Stimulated activated CD8-positive, alpha-beta memory T cell treated with anti-CD3 and anti-CD28 coated beads, Interleukin-15, amount 100 ng/mL, for 24 hours (primary cell): Measurements from ENCODE around the gene GET4.

Experiments
- DNase-seq: peaks from one replicate; pipeline ENCODE4 v3.0.0-alpha.2; 2020; ENCODE audit warnings: low read depth

Gene GET4, protein sequence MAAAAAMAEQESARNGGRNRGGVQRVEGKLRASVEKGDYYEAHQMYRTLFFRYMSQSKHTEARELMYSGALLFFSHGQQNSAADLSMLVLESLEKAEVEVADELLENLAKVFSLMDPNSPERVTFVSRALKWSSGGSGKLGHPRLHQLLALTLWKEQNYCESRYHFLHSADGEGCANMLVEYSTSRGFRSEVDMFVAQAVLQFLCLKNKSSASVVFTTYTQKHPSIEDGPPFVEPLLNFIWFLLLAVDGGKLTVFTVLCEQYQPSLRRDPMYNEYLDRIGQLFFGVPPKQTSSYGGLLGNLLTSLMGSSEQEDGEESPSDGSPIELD

DNA sequence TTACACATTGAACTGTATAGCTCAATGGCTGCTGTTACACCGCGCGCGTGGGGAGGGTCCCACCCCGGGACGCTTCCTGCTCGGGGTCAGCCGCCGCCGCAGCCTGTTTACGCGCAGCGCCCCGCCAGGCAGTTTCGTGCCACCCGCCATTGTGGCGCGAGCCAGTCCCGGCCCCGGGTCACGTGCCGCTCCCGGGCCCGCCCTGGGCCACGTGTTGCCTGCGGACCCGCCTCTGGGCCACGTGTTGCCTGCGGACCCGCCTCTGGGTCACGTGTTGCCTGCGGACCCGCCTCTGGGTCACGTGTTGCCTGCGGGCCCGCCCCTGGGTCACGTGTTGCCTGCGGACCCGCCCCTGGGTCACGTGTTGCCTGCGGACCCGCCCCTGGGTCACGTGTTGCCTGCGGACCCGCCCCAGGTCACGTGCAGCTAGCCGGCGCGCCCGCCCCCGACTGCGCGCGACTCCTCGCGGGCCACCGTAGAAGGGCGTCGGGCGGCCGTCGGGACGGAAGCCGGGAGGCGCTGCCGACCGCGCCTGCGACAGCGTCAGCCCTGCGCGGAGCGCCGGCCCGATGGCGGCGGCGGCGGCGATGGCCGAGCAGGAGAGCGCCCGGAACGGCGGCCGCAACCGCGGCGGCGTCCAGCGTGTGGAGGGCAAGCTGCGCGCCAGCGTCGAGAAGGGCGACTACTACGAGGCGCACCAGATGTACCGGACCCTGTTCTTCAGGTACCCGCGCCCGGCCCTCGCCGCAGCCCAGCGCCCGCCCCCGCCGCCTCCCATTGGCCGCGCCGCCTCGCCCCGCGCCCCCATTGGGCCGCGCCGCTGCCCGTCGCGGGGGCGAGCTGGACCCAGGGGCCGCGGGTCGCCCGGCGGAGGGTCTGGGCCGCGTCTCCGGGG is at the start of gene GET4:
TSS of gene GET4 (plus strand) at position 478 of the 895 bp plus-strand sequence. CDS start at position 570, 92 bp downstream.
- peak; percentile 93 for DNase-seq

DNA sequence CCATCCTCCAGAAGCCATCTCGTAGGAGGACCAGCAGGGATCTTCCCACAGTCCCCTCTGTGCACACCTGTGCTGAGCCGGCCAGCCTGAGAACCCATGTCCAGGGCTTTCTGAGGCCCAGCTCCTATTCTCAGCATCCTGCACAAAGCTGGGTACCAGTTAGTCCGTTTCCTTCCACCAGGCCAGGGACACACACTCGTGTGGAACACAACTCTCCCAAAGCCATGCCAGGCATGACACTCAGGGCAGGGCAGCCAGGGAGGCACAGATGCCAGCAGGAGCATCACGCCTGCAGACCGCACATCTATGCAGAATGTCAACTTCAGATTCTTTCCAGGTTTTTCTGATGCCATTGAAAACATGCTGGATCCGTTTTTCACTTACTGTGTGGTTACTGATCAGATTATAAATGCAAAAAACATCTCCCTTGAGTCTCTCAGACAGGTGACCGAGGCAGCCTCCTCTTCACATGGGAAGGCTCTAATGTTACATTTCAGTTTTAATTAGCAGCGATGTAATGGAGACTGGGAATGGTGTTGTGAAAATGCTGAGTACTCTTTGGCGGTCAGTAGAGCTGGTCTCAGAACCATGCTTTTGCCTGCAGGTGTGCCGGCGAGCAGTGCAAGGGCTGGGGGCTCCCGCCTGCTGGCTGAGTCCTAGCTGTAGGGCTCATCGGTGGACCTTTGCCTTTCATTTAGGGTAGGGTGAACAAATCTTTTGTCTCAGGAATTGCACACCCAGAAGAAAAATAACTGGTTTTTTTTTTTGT is 47.4 kb upstream of the GET4 start:
- no peak for DNase-seq

DNA sequence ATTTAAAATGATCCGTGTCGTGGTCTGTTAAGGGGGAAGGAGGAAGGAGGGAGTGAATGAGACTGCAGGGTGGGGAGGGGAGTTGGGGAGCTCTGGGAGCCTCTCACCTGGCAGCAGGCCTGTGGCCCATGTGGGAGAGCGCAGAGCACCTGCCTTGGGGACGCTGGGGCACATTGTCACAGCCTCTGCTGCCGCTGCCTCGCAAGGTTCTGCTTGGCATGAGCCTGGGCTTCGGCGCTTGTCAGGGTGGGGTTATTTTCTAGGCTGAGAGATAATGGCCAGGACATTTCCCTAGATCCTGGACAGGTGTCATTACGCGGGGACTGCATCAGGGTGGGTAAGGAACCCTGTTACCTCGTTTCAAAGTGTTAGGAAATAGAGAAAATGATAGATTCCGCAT is 46.3 kb upstream of the GET4 start:
- DNase-seq = no peak

DNA sequence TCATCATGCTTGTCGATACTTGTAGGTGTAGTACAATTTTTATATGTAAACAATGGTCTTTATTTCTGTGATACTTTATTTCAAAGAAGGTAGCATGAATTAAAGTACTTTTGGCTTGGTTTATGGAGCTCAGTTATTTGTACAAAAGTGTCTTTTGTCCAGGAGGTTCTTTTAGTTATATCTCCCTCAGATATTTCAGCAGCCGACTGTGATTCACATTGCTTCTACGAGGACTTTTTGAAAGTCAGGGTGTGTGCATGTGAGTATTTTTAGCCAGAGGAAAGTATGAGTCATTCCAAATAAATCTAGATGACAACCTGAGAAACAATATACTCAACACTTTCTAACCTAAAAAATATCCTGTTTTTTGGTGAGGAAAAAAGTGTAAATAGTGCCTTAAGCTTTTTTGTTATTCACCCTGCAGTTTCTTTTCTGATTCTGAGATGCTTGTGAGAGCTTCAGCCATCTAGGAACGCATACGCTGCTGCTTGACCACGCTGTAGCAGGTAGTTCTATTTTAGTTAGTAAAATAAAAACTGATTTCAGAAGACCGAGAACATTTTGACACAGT is 44.7 kb upstream of the GET4 start:
- no peak for DNase-seq

DNA sequence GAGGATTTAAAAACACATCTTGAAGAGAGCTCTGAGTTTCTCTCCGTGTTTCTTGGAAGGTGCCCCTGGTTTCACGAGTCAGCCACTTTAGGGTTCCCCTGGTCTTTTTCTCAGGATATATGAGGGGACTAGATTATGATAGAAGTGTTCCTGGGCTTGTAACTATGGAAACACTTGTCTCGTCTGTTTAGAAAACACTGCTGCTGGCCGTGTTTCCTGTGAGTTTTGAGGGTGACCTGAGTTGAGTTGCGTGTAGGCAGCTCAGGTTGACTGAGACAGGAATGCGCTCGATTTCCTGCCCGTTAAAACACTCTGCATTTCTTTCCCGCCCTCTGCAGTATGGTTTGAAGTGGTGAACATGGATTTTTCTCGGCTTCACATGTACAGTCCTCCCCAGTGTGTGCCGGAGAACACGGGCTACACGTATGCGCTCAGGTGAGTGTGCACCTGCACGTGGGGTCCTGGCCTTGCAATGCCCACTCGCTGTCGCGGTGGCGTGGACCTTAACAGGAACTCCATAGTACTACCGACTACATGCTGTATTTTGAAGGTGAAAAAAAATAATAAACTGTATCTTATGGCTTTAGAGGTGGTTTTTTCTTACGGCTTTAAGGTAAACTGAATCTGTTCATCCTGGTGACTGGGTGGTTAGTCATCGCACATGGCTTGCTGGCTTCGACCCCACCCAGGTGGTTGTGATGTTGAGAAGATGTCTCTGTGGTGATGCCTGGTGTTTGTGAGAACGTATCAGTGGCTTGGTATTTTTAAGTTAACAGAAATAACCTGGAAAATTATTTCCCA is 44.0 kb upstream of the GET4 start, which contains the start of gene SUN1:
TSS of gene SUN1 (plus strand) at position 310 of the 801 bp plus-strand sequence. CDS start at position 359, 49 bp downstream.
- no peak for DNase-seq

DNA sequence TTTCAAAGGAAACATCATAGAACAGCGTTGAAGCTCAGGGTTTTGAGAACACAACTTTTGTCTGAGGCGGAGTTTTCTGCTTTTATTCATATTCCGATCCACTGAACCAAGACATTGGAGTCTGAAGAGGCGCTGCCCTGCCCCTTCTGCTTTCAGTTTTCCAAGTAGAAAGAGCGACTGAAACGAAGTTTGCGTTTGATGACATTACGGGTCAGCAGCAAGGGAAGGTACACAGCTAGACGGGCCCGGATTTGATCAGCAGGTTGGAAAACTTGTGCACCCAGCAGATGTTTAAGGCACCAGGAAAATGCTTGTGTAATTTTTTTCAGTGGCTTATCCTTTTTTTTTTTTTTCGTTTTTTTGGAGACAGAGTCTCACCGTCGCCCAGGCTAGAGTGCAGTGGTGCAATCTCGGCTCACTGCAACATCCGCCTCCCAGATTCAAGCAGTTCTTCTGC is 43.4 kb upstream of the GET4 start:
- DNase-seq = no peak

DNA sequence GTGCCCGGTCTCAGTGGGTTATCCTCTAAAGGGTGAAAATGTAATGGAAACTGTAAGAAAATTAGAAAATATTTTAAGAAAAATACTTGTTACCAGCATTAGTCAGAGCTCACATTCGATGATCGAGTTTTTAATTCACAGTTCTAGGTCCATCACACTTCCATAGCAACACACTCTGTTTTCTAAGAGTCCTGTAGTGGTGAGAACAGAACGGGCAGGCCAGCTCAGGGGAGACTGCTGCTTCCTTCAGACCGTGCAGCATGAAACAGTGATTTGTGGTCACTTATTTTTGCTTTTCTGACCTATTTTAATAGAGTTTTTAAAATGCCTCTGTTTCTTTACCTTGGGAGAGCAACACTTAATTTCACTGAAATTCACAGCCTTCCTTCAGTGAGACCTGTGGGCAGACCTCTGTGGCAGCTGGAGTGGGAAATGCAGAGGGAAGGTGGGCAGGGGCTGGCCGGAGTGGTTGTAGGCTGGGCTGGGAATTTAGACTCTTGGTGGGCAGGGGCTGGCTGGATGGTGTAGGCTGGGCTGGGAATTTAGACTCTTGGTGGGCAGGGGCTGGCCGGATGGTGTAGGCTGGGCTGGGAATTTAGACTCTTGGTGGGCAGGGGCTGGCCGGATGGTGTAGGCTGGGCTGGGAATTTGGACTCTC is 42.6 kb upstream of the GET4 start:
- DNase-seq = no peak

DNA sequence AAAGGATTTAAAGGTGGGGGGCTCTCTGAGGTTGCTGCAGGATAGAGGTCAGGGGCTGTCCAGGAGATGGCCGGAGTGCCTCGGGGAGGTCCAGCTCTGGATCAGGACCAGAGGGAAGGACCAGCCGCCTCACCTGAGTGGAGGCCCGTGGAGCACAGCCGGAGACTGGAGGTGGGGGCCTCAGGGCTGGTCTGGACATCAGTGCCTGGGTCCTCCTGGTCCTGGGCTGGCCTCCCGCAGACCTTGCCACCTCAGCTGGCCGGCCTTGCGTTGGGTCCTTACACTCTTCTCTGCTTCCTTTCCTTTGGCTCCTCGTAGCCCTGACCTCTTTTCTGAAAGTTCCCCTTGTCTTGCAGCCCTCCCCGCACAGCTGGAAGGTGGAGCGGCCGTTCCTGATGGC is 42.1 kb upstream of the GET4 start:
- no peak for DNase-seq

DNA sequence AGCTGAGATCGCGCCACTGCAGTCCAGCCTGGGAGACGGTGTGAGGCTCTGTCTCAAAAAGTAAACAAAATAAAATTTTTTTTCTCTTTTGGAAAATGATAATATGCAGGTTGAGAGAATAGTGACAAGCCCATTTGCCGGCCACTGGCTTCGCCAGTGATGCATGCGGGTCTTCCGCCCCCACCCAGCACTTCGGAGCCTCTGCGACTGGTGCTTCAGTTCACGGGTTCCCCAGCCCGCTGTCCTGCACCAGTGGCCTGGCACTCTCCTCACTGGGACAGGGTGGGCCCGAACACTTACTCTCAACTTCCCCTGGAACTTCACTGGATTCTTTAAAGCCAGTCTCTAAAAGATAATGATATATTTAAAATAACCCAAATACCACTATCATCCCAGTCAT is 41.3 kb upstream of the GET4 start:
- DNase-seq = no peak

DNA sequence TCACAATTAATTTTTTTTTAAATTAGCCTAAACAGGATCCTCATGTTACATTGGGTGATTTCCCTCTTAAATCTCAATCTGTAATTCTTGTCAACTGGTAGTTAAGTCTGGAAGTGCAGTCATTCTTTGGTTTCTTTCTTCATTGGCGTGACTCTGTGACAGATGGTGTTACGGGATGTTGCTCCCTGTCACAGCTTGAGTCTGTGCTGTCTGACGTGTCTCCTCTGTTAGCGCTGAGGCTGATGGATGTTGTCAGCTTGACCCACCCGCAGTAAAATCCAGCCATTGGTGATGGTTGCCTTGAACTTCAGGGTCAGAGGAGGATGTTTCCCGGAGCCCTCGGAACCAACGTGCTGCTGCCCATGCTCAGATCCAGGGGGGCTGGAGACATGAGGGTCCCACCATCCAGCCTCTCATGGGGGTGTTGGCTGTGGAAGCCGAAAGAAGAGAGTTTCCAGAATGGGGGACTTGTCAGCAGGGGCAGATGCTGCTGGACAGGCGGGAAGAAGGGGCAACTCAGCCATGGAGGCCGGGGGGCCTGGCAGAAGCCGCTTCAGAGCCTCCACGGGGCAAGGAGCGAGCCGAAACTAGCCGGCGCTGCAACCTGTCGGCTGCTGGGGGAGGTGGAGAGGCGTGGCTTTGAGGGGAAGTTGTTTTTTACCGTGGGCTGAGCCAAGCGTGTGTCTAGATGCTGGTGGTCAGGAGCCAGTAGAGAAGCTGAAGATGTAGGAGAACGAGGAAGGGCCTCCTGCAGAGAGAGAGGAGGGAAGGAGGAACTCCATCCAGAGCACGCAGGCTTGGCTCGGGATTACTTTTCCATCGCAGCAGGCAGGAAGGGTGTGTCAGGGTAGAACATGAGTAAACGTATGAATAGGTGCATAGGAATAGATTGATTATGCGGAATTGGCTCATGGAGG is 40.6 kb upstream of the GET4 start:
- DNase-seq = no peak

DNA sequence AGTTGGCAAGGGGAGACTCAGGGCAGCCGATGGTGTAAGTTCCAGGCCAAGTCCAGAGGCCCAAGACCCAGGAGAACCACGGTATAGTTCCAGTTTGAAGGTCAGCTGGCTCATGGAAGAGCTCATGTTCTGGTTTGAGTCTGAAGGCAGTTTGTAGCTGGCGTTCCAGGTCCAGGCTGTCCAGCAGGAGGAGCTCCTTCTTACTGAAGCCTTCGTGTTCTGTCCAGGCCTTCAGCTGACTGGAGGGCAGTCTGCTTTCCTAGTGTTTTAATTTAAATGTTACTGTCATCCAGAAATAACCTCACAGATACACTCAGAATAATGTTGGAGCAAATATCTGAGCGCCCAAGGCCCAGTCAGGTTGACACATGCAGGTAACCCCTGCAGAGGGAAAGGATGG is 39.9 kb upstream of the GET4 start:
- DNase-seq = no peak

DNA sequence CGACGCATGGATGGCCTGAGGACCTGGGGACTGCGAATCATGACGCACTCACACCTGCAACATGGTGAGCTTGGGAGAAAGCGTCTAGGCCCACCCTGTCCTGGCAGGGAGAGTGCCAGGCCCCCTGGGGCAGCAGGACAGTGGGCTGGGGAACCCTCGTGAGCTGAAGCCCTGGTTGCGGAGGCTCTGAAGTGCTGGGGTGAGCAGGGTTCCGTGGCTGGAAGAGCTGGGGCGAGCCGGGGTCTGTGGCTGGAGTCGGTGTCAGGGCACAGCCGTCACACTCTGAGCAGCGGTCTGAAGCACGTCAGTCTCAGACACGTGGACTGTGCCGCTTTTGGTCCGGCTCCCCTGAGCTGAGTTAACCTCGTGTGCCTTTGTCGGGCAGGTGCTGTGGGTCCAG is 39.4 kb upstream of the GET4 start:
- DNase-seq = no peak

DNA sequence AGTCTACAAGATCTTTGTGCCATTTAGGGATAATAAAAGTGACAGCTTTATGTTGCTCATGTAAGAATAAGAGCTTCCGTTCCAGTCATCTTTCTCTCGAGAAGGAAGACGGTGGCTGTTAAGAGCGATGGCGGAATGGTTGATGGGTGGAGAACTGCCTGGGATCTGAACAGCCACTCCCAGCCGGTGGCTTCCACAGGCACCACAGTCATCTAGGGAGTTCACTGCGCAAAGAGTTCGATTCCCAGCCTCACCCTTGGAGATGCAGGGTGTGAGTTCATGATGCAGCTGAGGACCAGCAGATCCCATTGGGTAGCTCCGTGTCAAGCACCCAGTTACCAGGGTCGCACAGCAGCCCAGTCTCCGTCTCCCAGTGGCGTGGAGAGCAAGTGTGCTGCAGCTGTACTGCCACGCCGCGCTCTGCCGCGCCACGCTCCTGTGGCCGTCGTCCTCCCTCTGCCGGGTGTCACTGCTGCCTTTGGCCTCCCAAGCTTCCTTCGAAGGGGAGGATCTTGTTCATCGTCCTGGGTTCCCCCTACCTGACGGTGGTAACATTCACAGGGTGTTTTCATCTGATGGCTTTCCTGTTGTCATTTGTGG is 36.3 kb upstream of the GET4 start:
- DNase-seq = no peak

DNA sequence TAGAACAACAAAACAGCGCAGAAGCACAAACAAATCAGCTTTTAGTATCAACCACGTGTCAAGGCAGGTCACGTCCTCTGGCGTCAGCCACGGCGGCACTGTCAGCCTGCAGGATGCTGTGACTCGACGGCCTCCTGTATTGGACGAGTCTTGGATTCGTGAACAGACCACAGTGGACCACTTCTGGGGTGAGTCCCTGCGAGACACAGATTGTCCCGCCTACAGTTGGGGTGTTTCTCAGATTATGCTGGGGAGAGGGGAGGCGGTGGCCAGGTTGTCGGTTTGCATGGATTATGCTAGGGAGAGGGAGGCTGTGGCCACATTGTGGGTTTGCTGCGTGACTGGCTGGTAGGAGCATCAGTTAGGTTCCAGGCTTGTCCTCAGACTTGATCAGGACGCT is 34.4 kb upstream of the GET4 start:
- no peak for DNase-seq

DNA sequence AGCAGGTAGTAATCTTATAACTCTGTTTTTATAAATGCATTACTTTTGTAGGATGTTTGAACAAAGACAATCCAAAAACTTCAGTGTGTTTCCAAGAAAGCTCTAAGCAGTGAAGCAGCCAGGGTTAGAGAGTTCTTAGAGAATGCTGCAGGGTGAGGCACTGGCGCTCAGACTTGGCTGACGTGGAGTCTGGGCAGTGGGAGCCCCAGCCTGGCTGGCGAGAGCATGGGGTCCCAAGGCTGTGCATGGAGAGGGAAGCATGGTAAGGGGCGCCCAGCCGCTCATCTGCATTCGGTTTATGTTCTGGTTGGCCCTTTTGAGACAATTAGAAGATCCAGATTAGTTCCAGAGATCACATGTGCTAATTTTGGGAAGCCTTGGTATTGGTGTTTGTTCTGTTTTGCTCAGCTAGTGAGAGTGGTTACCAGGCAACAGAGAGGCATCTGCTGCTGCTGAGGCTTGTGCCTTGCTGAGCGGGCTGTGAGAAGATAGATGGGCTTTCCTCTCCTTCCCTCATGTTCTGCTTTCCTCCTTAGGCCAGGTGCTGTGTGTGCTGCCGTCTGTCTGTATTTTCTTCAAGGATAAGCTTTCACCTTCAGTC is 33.8 kb upstream of the GET4 start:
- DNase-seq = no peak

DNA sequence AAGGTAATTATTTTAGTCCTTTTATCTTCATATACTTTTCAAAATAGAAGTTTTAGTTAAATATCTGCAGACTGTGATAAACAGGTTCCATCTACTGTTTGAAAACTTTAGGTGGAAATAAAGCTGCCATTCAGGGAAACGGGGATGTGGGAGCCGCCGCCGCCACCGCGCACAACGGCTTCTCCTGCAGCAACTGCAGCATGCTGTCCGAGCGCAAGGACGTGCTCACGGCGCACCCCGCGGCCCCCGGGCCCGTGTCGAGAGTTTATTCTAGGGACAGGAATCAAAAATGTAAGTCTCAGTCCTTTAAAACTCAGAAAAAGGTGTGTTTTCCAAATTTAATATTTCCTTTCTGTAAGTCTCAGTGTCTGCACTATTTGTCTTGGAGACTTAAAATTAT is 33.1 kb upstream of the GET4 start:
- no peak for DNase-seq

DNA sequence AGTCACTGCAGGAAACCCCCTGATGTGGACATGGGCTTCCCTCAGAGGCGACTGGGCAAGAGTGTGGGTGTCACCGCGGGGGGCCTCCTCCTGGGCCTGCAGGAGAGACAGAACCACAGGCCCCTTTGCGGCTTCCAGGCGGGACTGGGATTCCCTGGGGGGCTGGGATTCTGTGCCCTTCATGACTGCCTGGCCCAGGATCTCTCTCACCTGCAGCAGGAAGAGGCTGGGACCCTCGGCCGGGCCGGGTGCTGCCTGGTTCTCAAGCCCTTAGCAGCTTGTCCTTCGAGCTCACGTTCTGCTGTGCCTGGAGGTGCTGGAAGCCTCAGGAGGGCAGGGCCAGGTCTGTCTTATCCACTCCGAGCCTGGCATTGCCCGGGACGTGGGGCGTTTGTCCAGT is 32.3 kb upstream of the GET4 start:
- no peak for DNase-seq

DNA sequence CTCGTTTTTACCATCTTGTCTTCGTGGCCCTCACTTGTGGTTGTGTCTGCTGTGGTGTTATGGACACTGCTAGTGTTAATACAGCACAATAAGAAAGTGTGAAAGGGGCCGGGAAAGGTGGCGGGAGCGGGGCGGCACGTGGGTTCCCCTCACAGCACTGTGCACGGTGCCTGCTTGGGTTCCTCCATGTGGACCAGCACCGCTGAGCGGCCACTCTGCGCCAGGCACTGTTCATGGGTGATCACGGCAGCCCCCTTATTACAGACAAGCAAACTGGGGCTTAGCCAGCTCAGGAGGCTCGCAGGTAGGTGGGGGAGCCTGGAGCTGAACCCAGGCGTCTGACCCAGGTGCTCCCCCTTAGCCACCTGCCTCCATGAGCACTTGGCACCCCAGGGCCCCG is 31.8 kb upstream of the GET4 start:
- DNase-seq = no peak

DNA sequence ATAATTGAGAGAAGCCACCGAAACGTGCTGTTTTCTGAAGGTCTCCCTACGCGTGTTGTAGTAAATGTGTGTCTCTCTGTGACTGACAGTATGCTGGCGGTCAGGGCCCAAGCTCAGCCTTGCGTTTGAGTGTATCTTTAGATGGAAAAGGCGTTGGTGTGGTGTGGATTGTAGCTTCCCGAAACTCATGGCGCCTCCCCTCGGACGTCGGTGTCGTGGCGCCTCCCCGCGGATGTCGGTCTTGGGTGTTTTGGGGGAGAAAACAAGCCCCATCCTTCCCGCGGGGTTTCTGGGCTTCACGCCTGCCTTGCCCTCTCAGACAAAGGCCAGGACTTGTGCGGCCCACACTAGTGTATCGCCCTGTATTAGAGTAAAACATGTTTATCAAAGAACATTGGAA is 31.3 kb upstream of the GET4 start:
- no peak for DNase-seq
